Naive thymus-derived CD4-positive, alpha-beta T cell (primary cell): Measurements from ENCODE around the gene PHACTR1. TPM values are rescaled to one million over a fixed set of nuclear protein-coding genes. Genes with fewer than 3 reads are reported as not detected.

Experiments used
- ATAC-seq: fragments of 150-1000 bp; cut with Tn5 transposase; 2 replicates; pipeline ENCODE4 v1.10.0; 2021; ENCODE audit warnings: mild to moderate bottlenecking, moderate library complexity
- CTCF ChIA-PET: fragments of 350-600 bp; sonication (Branson Sonifier 250); formaldehyde crosslinking; loops from one replicate; lab custom pipeline; 2021; ENCODE audit warnings: antibody characterized with exemption; lab: Charles Lee
- POLR2A ChIA-PET: fragments of 350-600 bp; sonication (Branson Sonifier 250); formaldehyde crosslinking; loops from one replicate; lab custom pipeline; 2021; ENCODE audit warnings: antibody characterized with exemption, inconsistent platforms; lab: Charles Lee
- DNase-seq, 9 donors: peaks; one replicate each; pipeline versions ENCODE4 v3.0.0 to v3.0.0-alpha.2; 2020 to 2022; ENCODE audit warnings: mixed read lengths in 1 of 9
- H3K27ac ChIP-seq: one replicate; pipeline ENCODE4 v1.7.0; 2013; ENCODE audit warnings: mild to moderate bottlenecking, low read depth, low read length, moderate library complexity
- H3K27me3 ChIP-seq, 2 donors: one replicate each; pipeline ENCODE4 v1.7.0; 2013; ENCODE audit warnings: low read length in 2 of 2, mild to moderate bottlenecking in 2 of 2, moderate library complexity in 2 of 2; ENCODE audit not compliant: control insufficient read depth in 2 of 2, insufficient read depth in 2 of 2
- H3K36me3 ChIP-seq, 3 experiments: 1 replicate in 2 of 3; 2 replicates in 1 of 3; pipeline ENCODE4 v1.7.0; 2013; ENCODE audit warnings: low read length in 3 of 3, mild to moderate bottlenecking in 3 of 3, moderate library complexity in 1 of 3; ENCODE audit not compliant: insufficient read depth in 3 of 3, control insufficient read depth in 2 of 3
- H3K4me1 ChIP-seq, 2 donors: one replicate each; pipeline ENCODE4 v1.7.0; 2013; ENCODE audit warnings: low read length in 2 of 2, mild to moderate bottlenecking in 2 of 2, moderate library complexity in 1 of 2; ENCODE audit not compliant: control insufficient read depth in 2 of 2, insufficient read depth in 2 of 2
- H3K4me3 ChIP-seq: 2 replicates; pipeline ENCODE4 v1.7.0; 2013; ENCODE audit warnings: mild to moderate bottlenecking, low read length
- H3K9me3 ChIP-seq, 3 experiments: 1 replicate in 2 of 3; 2 replicates in 1 of 3; pipeline ENCODE4 v1.7.0; 2013; ENCODE audit warnings: low read length in 3 of 3; ENCODE audit not compliant: control insufficient read depth in 2 of 3
- H3K27ac Mint-ChIP-seq, 9 donors: one replicate each; pipeline ENCODE4 v1.8.0; 2020 to 2022; ENCODE audit warnings: mixed read lengths in 9 of 9, mild to moderate bottlenecking in 8 of 9, moderate library complexity in 5 of 9, inconsistent platforms in 2 of 9
- H3K27me3 Mint-ChIP-seq, 5 donors: one replicate each; pipeline ENCODE4 v1.8.0; 2021 to 2022; ENCODE audit warnings: mixed read lengths in 5 of 5, mild to moderate bottlenecking in 1 of 5
- H3K36me3 Mint-ChIP-seq, 5 donors: one replicate each; pipeline ENCODE4 v1.8.0; 2020 to 2022; ENCODE audit warnings: mixed read lengths in 5 of 5, mild to moderate bottlenecking in 3 of 5, inconsistent platforms in 1 of 5
- H3K4me1 Mint-ChIP-seq, 7 donors: one replicate each; pipeline ENCODE4 v1.8.0; 2020 to 2022; ENCODE audit warnings: mixed read lengths in 7 of 7, mild to moderate bottlenecking in 3 of 7, inconsistent platforms in 1 of 7
- H3K4me3 Mint-ChIP-seq, 10 donors: one replicate each; pipeline ENCODE4 v1.8.0; 2020 to 2022; ENCODE audit warnings: mild to moderate bottlenecking in 10 of 10, mixed read lengths in 10 of 10, moderate library complexity in 6 of 10, inconsistent platforms in 2 of 10
- H3K9me3 Mint-ChIP-seq, 11 donors: one replicate each; pipeline ENCODE4 v1.8.0; 2020 to 2022; ENCODE audit warnings: mixed read lengths in 11 of 11, mild to moderate bottlenecking in 4 of 11, inconsistent platforms in 1 of 11, moderate library complexity in 1 of 11
- intact Hi-C, 2 donors: fragments of 100-400 bp; cut with micrococcal nuclease; formaldehyde crosslinking; loops; one replicate each; pipeline ENCODE4 v1.15.1; 2023
- polyA plus RNA-seq, 2 donors: library from polyadenylated mRNA; unstranded; fragments of 300-500 nt; fragmentation: Illumina TruSeq; gene quantifications; one replicate each; pipeline ENCODE4 v1.2.3, GENCODE V29; 2021
- total RNA-seq, 6 experiments: library from RNA in 5 of 6; stranded (reverse) in 5 of 6; gene quantifications; 1 replicate in 5 of 6; 2 replicates in 1 of 6; pipeline ENCODE4 v1.2.3 and lab custom pipeline; 2021 to 2026

PHACTR1 gene
- total and polyA plus RNA-seq, 7 experiments from 2014 or later = 0.18 to 43.1 (median 0.62) TPM

DNA sequence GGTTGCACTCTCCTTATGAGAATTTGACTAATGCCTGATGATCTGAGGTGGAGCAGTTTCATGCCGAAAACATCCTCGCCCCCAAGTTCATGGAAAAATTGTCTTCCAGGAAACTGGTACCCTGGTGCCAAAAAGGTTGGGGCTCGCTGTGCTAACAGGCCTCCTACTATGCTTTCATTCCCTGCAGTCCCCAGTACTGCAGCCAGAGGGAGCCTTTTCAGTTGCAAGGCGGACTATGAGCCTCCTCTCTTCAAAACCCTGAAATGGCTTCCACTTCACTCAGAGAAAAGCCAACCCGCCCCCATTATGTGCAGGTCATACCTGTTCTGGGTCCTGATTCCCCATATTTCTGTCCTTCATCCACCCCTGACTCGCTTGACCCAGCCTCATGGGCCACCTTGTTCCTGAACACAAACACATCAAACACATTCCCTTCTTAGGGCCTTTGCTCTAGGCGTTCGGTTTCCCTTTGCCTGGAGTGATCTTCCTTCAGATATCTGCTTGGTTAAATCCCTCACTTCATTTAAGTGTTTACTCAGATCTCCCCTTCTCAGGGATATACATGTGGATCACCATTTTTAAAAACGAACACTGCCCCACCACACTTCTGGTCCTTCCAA, 173.7 kb downstream of the PHACTR1 start:
- Mint-ChIP-seq H3K9me3 (peaks cover 2 to 21% (median 9%) of the 10 kb centered on the region in 11 donors), H3K27ac (no peak overlapping the region), H3K4me1 (peaks cover 0 to 2% (median 0%) of the 10 kb centered on the region in 7 donors), H3K4me3 (no peak overlapping the region), H3K27me3 (peaks cover 8 to 35% (median 20%) of the 10 kb centered on the region in 5 donors), H3K36me3 (no peaks in the 10 kb centered on the region)
- no peak for ATAC-seq
- no peak for DNase-seq
- Histone ChIP-seq H3K4me1 (no peaks in the 10 kb centered on the region), H3K27ac (no peak overlapping the region), H3K4me3 (no peak overlapping the region), H3K36me3 (no peaks in the 10 kb centered on the region), H3K9me3 (peaks cover 0 to 10% (median 0%) of the 10 kb centered on the region in 3 experiments), H3K27me3 (peaks cover 0 to 4% of the 10 kb centered on the region in 2 donors)
- CTCF ChIA-PET = no interaction called here
- intact Hi-C loops = loop anchor here (5.0 to 10.0 kb wide), 2 partner anchors 253 to 735 kb away; no protein-coding TSS in a partner anchor
- POLR2A ChIA-PET = no interaction called here

DNA sequence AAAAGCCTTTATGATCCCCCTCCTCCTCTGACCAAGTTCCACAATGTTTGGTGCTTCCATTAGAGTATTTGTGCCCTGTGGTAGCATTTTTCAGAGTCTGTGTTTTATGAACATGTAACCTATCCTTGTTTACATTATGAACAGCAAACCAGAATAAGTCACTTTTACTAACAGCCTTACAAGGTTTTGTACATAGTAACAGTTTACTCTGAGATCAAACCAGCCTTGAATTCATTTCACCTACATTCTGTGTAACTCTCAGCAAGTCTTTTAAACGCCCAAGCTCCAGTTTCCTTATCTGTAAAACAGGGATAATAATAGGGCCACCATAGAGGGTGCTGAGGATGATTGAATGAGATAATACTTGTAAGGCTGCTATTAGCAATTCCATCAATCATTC, 175.0 kb downstream of the PHACTR1 start:
- Mint-ChIP-seq H3K9me3 (peaks cover 2 to 21% (median 9%) of the 10 kb centered on the region in 11 donors), H3K4me3 (no peak overlapping the region), H3K36me3 (no peaks in the 10 kb centered on the region), H3K4me1 (peaks cover 0 to 2% (median 0%) of the 10 kb centered on the region in 7 donors), H3K27ac (no peak overlapping the region), H3K27me3 (peaks cover 8 to 43% (median 19%) of the 10 kb centered on the region in 5 donors)
- no peak for DNase-seq
- peaks cover 0 to 10% (median 0%) of the 10 kb centered on the region in 3 experiments for H3K9me3 ChIP-seq
- CTCF ChIA-PET = no interaction called here
- H3K4me3 ChIP-seq = no peak overlapping the region
- no peak overlapping the region for H3K27ac ChIP-seq
- no peaks in the 10 kb centered on the region for H3K4me1 ChIP-seq
- no peaks in the 10 kb centered on the region for H3K36me3 ChIP-seq
- no peak for ATAC-seq
- intact Hi-C loops = loop anchor here (5.0 to 10.0 kb wide), 2 partner anchors 254 to 737 kb away; no protein-coding TSS in a partner anchor
- POLR2A ChIA-PET = no interaction called here
- peaks cover 0 to 4% of the 10 kb centered on the region in 2 donors for H3K27me3 ChIP-seq

DNA sequence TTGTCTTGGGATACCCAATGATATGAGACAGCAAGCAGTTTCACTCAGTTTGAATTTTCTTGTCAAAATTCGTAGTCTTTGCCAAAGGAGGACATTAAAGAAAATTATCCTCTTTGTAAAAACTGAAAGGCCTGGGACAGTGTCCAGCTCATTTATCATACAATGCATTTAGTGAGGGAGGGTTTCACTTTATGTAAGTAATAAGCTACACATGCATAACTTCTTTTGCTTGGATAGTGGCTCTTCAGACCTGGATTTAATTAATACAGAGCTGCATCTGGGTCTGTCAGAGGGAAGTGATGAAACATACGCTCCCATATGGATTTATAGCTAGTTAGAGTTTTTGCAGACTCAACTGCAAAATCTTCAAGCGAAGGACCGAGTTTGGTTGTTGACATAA, 175.6 kb downstream of the PHACTR1 start:
- peaks cover 0 to 2% (median 0%) of the 10 kb centered on the region in 7 donors for H3K4me1 Mint-ChIP-seq
- H3K27me3 Mint-ChIP-seq = peaks cover 10 to 46% (median 21%) of the 10 kb centered on the region in 5 donors
- POLR2A ChIA-PET = no interaction called here
- H3K36me3 Mint-ChIP-seq = no peaks in the 10 kb centered on the region
- peaks cover 0 to 10% (median 0%) of the 10 kb centered on the region in 3 experiments for H3K9me3 ChIP-seq
- no peaks in the 10 kb centered on the region for H3K4me1 ChIP-seq
- H3K36me3 ChIP-seq = no peaks in the 10 kb centered on the region
- H3K9me3 Mint-ChIP-seq = peaks cover 2 to 21% (median 9%) of the 10 kb centered on the region in 11 donors
- H3K4me3 Mint-ChIP-seq = no peak overlapping the region
- no peak overlapping the region for H3K27ac ChIP-seq
- DNase-seq (no peak), ATAC-seq (no peak)
- peaks cover 0 to 4% of the 10 kb centered on the region in 2 donors for H3K27me3 ChIP-seq
- intact Hi-C loops = loop anchor here (5.0 to 10.0 kb wide), 2 partner anchors 255 to 737 kb away; no protein-coding TSS in a partner anchor
- no peak overlapping the region for H3K4me3 ChIP-seq
- CTCF ChIA-PET = interaction anchor here (0.7 to 1.0 kb wide), 2 partner anchors 11 to 18 kb away, joined by 3 read pairs; no protein-coding TSS in a partner anchor
- no peak overlapping the region for H3K27ac Mint-ChIP-seq

DNA sequence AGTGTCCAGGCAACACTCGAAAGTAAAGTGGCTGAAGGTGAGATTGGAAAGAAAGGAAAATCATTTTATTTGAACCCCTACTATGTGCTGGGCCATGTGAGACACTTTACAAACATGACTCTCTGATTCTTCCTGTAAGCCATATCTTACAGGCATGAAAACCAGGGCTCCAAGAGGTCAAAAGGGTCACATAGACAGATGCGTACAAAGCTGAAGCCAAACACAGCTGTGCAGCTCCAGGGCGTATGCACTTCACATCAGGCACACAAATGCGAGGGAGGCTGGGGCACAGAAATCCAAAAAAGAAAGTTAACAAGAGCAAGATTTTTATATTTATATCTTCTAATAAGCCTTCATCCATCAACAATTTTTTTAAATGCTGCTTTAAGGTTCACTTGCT, 176.5 kb downstream of the PHACTR1 start:
- no peak for DNase-seq
- Mint-ChIP-seq H3K4me1 (peaks cover 0 to 2% (median 0%) of the 10 kb centered on the region in 7 donors), H3K9me3 (peaks cover 2 to 21% (median 9%) of the 10 kb centered on the region in 11 donors), H3K36me3 (no peaks in the 10 kb centered on the region), H3K4me3 (no peak overlapping the region), H3K27me3 (peaks cover 10 to 48% (median 24%) of the 10 kb centered on the region in 5 donors), H3K27ac (no peak overlapping the region)
- no peak for ATAC-seq
- Histone ChIP-seq H3K27me3 (peaks cover 0 to 4% of the 10 kb centered on the region in 2 donors), H3K27ac (no peak overlapping the region), H3K9me3 (peaks cover 0 to 10% (median 0%) of the 10 kb centered on the region in 3 experiments), H3K4me1 (no peaks in the 10 kb centered on the region), H3K4me3 (no peak overlapping the region), H3K36me3 (no peaks in the 10 kb centered on the region)
- intact Hi-C loops = loop anchor here (5.0 to 10.0 kb wide), 2 partner anchors 256 to 738 kb away; no protein-coding TSS in a partner anchor
- ChIA-PET CTCF (interaction anchor here (1.0 kb wide), 1 partner anchor 12 kb away, joined by 3 read pairs; no protein-coding TSS in a partner anchor), POLR2A (no interaction called here)

DNA sequence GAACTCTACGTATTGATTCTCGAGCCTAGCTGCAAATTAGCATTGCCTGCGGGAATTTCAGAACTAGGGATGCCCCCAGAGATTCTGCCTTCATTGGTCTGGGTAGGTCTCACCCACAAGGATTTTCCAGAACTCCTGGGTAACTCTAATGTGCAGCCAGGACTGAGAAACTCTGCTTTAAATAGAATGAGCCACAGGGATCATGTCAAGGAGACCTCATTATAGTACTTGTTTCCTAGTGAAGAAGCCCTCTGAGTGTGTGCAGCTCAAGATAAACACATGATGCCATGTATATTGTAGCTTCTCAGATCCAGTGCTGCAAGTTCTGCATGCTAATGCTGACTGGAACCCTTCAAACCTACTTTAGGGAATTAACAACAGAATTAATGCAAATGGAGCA, 179.2 kb downstream of the PHACTR1 start:
- Mint-ChIP-seq H3K27me3 (peaks cover 6 to 47% (median 41%) of the 10 kb centered on the region in 5 donors), H3K9me3 (peaks cover 2 to 15% (median 5%) of the 10 kb centered on the region in 11 donors), H3K27ac (no peak overlapping the region), H3K4me3 (no peak overlapping the region), H3K36me3 (no peaks in the 10 kb centered on the region), H3K4me1 (no peaks in the 10 kb centered on the region)
- peaks cover 0 to 4% of the 10 kb centered on the region in 2 donors for H3K27me3 ChIP-seq
- H3K9me3 ChIP-seq = peaks cover 0 to 10% (median 0%) of the 10 kb centered on the region in 3 experiments
- H3K4me3 ChIP-seq = no peak overlapping the region
- no peak for ATAC-seq
- no peak for DNase-seq
- ChIA-PET CTCF (no interaction called here), POLR2A (no interaction called here)
- no peaks in the 10 kb centered on the region for H3K4me1 ChIP-seq
- no peak overlapping the region for H3K27ac ChIP-seq
- no peaks in the 10 kb centered on the region for H3K36me3 ChIP-seq
- intact Hi-C loops = loop anchor here (2.0 to 10.0 kb wide), 2 partner anchors 741 to 1241 kb away; no protein-coding TSS in a partner anchor

DNA sequence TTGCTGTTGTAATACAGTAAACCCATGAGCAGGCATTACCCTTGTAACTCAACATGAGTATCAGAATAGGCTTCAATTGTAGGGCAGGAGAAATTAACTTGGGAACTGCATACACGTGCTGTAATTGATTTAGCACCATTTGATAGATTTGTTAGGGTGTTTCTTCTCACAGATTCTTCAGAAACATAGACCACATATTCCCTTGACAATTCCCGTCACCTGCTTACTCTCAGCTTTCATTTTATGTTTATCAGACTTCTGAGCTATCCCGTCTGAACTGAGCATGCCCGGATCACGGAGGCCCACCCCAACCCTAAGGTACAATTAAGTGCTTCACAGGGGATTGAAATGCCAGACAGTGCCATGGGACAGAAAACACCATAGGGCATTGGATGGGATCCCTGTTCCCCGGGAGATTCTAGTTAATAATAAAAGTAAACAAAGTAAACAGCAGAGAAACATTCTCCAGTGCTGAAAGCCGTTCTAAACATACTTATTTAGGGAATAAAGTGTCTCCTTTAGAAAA, 179.7 kb downstream of the PHACTR1 start:
- Mint-ChIP-seq H3K4me1 (no peaks in the 10 kb centered on the region), H3K27ac (no peak overlapping the region), H3K4me3 (no peak overlapping the region), H3K27me3 (peaks cover 6 to 53% (median 41%) of the 10 kb centered on the region in 5 donors), H3K9me3 (peaks cover 2 to 10% (median 4%) of the 10 kb centered on the region in 11 donors), H3K36me3 (no peaks in the 10 kb centered on the region)
- H3K4me3 ChIP-seq = no peak overlapping the region
- intact Hi-C loops = loop anchor here in 1 of 2 donors (10.0 kb wide), 1 partner anchor 741 kb away; no protein-coding TSS in a partner anchor
- H3K27me3 ChIP-seq = peaks cover 0 to 4% of the 10 kb centered on the region in 2 donors
- DNase-seq = no peak
- H3K9me3 ChIP-seq = peaks cover 0 to 8% (median 0%) of the 10 kb centered on the region in 3 experiments
- ChIA-PET CTCF (no interaction called here), POLR2A (no interaction called here)
- H3K4me1 ChIP-seq = no peaks in the 10 kb centered on the region
- no peak overlapping the region for H3K27ac ChIP-seq
- no peak for ATAC-seq
- no peaks in the 10 kb centered on the region for H3K36me3 ChIP-seq
